ENCODE data around the gene CNTN5. TPM values are rescaled to one million over a fixed set of nuclear protein-coding genes. Genes with fewer than 3 reads are reported as not detected.

CNTN5 gene
- total and polyA plus RNA-seq, 2 donors: 0.07 to 0.14 TPM

GRCh38 chr11:99461913-99462312 lies 441.2 kb downstream of the CNTN5 start:
- Histone ChIP-seq H3K27me3 (ENCODE audit: control insufficient read depth in 2 of 2, insufficient read depth in 1 of 2, low read length in 1 of 2) (no peaks in the 10 kb centered on the region), H3K36me3 (ENCODE audit: control insufficient read depth in 2 of 2, insufficient read depth in 2 of 2, low read length in 1 of 2) (no peaks in the 10 kb centered on the region), H3K27ac (ENCODE audit: low read depth in 1 of 2, low read length in 1 of 2) (no peak overlapping the region), H3K4me1 (ENCODE audit: control insufficient read depth in 2 of 2, insufficient read depth in 2 of 2, low read length in 2 of 2) (no peaks in the 10 kb centered on the region), H3K4me3 (ENCODE audit: low read length in 2 of 2) (no peak overlapping the region), H3K9me3 (ENCODE audit: control insufficient read depth in 2 of 2, insufficient read depth in 1 of 2, low read length in 1 of 2) (no peaks in the 10 kb centered on the region)
- WGBS: 97% methylated on average over 1 of the region's 1 CpG
- no peak for DNase-seq (ENCODE audit: low read depth in 6 of 9, low spot score in 9 of 9)

DNA sequence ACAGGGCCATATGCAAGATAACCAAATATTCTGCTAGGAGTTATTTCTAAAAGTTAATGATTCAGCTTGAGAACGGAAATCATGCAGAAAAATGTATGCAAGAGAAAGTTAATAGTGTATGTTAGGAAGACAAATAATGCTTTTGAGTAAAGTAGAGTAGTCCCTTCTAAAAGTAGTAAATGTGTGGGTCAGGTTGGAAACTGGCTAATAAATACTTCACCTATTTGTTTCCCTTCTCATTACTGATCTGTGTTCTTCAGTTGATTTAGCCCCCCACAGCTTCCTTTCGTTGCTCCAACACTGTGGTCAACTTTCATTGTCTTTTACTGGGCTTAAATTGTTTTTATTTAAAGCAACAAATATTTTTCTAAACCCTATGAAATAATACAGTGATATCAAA lies 444.2 kb downstream of the CNTN5 start:
- Histone ChIP-seq H3K36me3 (ENCODE audit: control insufficient read depth in 2 of 2, insufficient read depth in 2 of 2, low read length in 1 of 2) (no peaks in the 10 kb centered on the region), H3K27ac (ENCODE audit: low read depth in 1 of 2, low read length in 1 of 2) (no peak overlapping the region), H3K4me3 (ENCODE audit: low read length in 2 of 2) (no peak overlapping the region), H3K27me3 (ENCODE audit: control insufficient read depth in 2 of 2, insufficient read depth in 1 of 2, low read length in 1 of 2) (no peaks in the 10 kb centered on the region), H3K9me3 (ENCODE audit: control insufficient read depth in 2 of 2, insufficient read depth in 1 of 2, low read length in 1 of 2) (no peaks in the 10 kb centered on the region), H3K4me1 (ENCODE audit: control insufficient read depth in 2 of 2, insufficient read depth in 2 of 2, low read length in 2 of 2) (no peaks in the 10 kb centered on the region)
- WGBS: 78% methylated on average over 2 of the region's 2 CpGs
- no peak for DNase-seq (ENCODE audit: low read depth in 6 of 9, low spot score in 9 of 9)

- no peak overlapping the region for H3K27ac ChIP-seq (ENCODE audit: low read depth in 1 of 2, low read length in 1 of 2)
- no peak for DNase-seq (ENCODE audit: low read depth in 6 of 9, low spot score in 9 of 9)
- 78% methylated on average over 1 of the region's 1 CpG for WGBS
These were observed 468.8 kb downstream of the CNTN5 start for GRCh38 chr11:99489581-99489980.

DNA sequence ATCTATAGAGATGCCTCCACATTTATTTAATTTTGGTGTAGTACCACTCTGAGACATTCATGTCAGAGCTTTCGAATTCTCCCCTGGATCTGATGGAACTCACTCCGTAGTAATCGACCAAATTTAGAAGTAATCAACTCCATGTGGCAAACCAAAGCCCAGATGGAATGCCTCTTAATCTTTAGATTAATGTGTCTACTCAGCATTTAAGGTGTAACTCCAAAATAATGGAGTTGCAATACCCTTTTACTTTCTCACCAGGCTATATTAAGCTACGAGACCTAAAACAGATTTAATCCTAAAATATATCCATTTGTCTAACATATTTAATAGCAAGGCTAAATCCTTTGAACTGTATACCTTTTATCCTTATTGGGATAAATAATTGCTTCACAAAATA lies 473.3 kb downstream of the CNTN5 start:
- WGBS: 96% methylated on average over 4 of the region's 4 CpGs
- Histone ChIP-seq H3K27me3 (ENCODE audit: control insufficient read depth in 2 of 2, insufficient read depth in 1 of 2, low read length in 1 of 2) (no peaks in the 10 kb centered on the region), H3K9me3 (ENCODE audit: control insufficient read depth in 2 of 2, insufficient read depth in 1 of 2, low read length in 1 of 2) (no peaks in the 10 kb centered on the region), H3K4me1 (ENCODE audit: control insufficient read depth in 2 of 2, insufficient read depth in 2 of 2, low read length in 2 of 2) (no peaks in the 10 kb centered on the region), H3K4me3 (ENCODE audit: low read length in 2 of 2) (no peak overlapping the region), H3K27ac (ENCODE audit: low read depth in 1 of 2, low read length in 1 of 2) (no peak overlapping the region), H3K36me3 (ENCODE audit: control insufficient read depth in 2 of 2, insufficient read depth in 2 of 2, low read length in 1 of 2) (no peaks in the 10 kb centered on the region)
- no peak for DNase-seq (ENCODE audit: low read depth in 6 of 9, low spot score in 9 of 9)

More at GRCh38 chr11:99489581-99489980, 468.8 kb downstream of the CNTN5 start:
- no peaks in the 10 kb centered on the region for H3K9me3 ChIP-seq (ENCODE audit: control insufficient read depth in 2 of 2, insufficient read depth in 1 of 2, low read length in 1 of 2)
- H3K4me3 ChIP-seq (ENCODE audit: low read length in 2 of 2): no peak overlapping the region
- no peaks in the 10 kb centered on the region for H3K4me1 ChIP-seq (ENCODE audit: control insufficient read depth in 2 of 2, insufficient read depth in 2 of 2, low read length in 2 of 2)
- H3K36me3 ChIP-seq (ENCODE audit: control insufficient read depth in 2 of 2, insufficient read depth in 2 of 2, low read length in 1 of 2): no peaks in the 10 kb centered on the region
- H3K27me3 ChIP-seq (ENCODE audit: control insufficient read depth in 2 of 2, insufficient read depth in 1 of 2, low read length in 1 of 2): no peaks in the 10 kb centered on the region

DNA sequence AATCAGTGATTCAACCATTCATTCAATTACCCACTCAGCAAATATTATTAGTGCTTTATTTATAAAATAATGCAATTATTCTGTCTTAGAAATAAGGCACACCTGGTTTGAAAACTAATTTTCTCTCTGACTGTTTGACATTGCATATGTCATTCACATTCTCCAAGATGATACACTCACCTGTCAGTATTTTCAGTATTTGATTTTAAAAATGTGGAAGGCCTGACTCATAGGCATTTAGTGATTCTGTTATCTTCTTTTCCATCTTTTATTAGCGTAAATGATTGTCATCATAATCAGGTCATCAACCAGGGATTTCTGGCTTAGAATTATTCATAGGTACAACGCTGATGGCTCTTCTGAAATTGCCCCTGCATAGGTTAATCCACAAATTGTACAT lies 480.9 kb downstream of the CNTN5 start:
- H3K27ac ChIP-seq (ENCODE audit: low read depth in 1 of 2, low read length in 1 of 2): no peak overlapping the region
- 80% methylated on average over 2 of the region's 2 CpGs for WGBS
- no peak for DNase-seq (ENCODE audit: low read depth in 6 of 9, low spot score in 9 of 9)

DNA sequence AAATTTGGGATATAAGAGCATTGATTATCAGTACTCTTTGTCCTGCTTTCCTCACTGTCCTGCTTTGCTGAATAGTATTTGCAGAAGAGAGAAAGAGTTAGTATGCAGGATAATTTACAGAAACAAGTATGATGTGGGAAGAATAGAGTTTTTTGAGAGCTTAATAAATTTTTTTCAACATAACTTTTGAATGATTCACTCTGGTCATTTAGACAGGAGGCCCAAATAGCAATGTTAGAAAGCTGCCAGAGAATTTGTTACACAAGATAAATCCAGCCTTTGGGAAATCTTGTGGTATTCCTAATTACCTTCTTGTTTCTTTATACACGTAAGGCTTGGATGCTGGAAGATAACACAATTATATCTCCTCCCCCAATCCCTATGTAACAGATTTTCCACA lies 484.6 kb downstream of the CNTN5 start:
- Histone ChIP-seq H3K4me3 (ENCODE audit: low read length in 2 of 2) (no peak overlapping the region), H3K27ac (ENCODE audit: low read depth in 1 of 2, low read length in 1 of 2) (no peak overlapping the region), H3K9me3 (ENCODE audit: control insufficient read depth in 2 of 2, insufficient read depth in 1 of 2, low read length in 1 of 2) (no peaks in the 10 kb centered on the region), H3K36me3 (ENCODE audit: control insufficient read depth in 2 of 2, insufficient read depth in 2 of 2, low read length in 1 of 2) (no peaks in the 10 kb centered on the region), H3K27me3 (ENCODE audit: control insufficient read depth in 2 of 2, insufficient read depth in 1 of 2, low read length in 1 of 2) (no peaks in the 10 kb centered on the region), H3K4me1 (ENCODE audit: control insufficient read depth in 2 of 2, insufficient read depth in 2 of 2, low read length in 2 of 2) (no peaks in the 10 kb centered on the region)
- 96% methylated on average over 1 of the region's 1 CpG for WGBS
- DNase-seq (ENCODE audit: low read depth in 6 of 9, low spot score in 9 of 9): no peak

More for the DNA sequence above, 480.9 kb downstream of the CNTN5 start:
- Histone ChIP-seq H3K36me3 (ENCODE audit: control insufficient read depth in 2 of 2, insufficient read depth in 2 of 2, low read length in 1 of 2) (no peaks in the 10 kb centered on the region), H3K4me3 (ENCODE audit: low read length in 2 of 2) (no peak overlapping the region), H3K4me1 (ENCODE audit: control insufficient read depth in 2 of 2, insufficient read depth in 2 of 2, low read length in 2 of 2) (no peaks in the 10 kb centered on the region), H3K27me3 (ENCODE audit: control insufficient read depth in 2 of 2, insufficient read depth in 1 of 2, low read length in 1 of 2) (no peaks in the 10 kb centered on the region), H3K9me3 (ENCODE audit: control insufficient read depth in 2 of 2, insufficient read depth in 1 of 2, low read length in 1 of 2) (no peaks in the 10 kb centered on the region)

- no peaks in the 10 kb centered on the region for H3K9me3 ChIP-seq (ENCODE audit: control insufficient read depth in 2 of 2, insufficient read depth in 1 of 2, low read length in 1 of 2)
- no peak for DNase-seq (ENCODE audit: low read depth in 6 of 9, low spot score in 9 of 9)
- no peaks in the 10 kb centered on the region for H3K36me3 ChIP-seq (ENCODE audit: control insufficient read depth in 2 of 2, insufficient read depth in 2 of 2, low read length in 1 of 2)
- no peak overlapping the region for H3K4me3 ChIP-seq (ENCODE audit: low read length in 2 of 2)
- WGBS: 84% methylated on average over 4 of the region's 4 CpGs
- H3K27me3 ChIP-seq (ENCODE audit: control insufficient read depth in 2 of 2, insufficient read depth in 1 of 2, low read length in 1 of 2): no peaks in the 10 kb centered on the region
- no peak overlapping the region for H3K27ac ChIP-seq (ENCODE audit: low read depth in 1 of 2, low read length in 1 of 2)
- no peaks in the 10 kb centered on the region for H3K4me1 ChIP-seq (ENCODE audit: control insufficient read depth in 2 of 2, insufficient read depth in 2 of 2, low read length in 2 of 2)
These were observed 485.1 kb downstream of the CNTN5 start for GRCh38 chr11:99505831-99506230.

- Histone ChIP-seq H3K4me1 (ENCODE audit: control insufficient read depth in 2 of 2, insufficient read depth in 2 of 2, low read length in 2 of 2) (no peaks in the 10 kb centered on the region), H3K36me3 (ENCODE audit: control insufficient read depth in 2 of 2, insufficient read depth in 2 of 2, low read length in 1 of 2) (no peaks in the 10 kb centered on the region), H3K4me3 (ENCODE audit: low read length in 2 of 2) (no peak overlapping the region), H3K27ac (ENCODE audit: low read depth in 1 of 2, low read length in 1 of 2) (no peak overlapping the region), H3K9me3 (ENCODE audit: control insufficient read depth in 2 of 2, insufficient read depth in 1 of 2, low read length in 1 of 2) (no peaks in the 10 kb centered on the region), H3K27me3 (ENCODE audit: control insufficient read depth in 2 of 2, insufficient read depth in 1 of 2, low read length in 1 of 2) (no peaks in the 10 kb centered on the region)
- WGBS: 96% methylated on average over 2 of the region's 2 CpGs
- no peak for DNase-seq (ENCODE audit: low read depth in 6 of 9, low spot score in 9 of 9)
These were observed 489.1 kb downstream of the CNTN5 start for GRCh38 chr11:99509863-99510262.

DNA sequence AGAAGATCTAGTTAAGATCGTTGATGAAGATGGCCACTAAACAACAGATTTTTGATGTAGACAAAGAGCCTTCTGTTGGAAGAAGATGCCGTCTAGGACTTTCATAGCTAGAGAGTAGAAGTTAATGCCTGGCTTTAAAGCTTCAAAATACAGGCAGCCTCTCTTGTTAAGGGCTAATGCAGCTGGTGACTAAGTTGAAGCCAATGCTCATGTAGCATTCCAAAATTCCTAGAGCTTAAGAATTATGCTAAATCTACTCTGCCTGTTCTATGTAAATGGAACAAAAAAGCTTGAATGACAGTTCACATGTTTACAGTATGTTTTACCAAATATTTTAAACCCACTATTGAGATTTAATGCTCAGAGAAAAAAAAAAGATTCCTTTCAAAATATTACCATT lies 492.6 kb downstream of the CNTN5 start:
- 92% methylated on average over 2 of the region's 2 CpGs for WGBS
- no peak overlapping the region for H3K4me3 ChIP-seq (ENCODE audit: low read length in 2 of 2)
- no peak overlapping the region for H3K27ac ChIP-seq (ENCODE audit: low read depth in 1 of 2, low read length in 1 of 2)
- no peaks in the 10 kb centered on the region for H3K36me3 ChIP-seq (ENCODE audit: control insufficient read depth in 2 of 2, insufficient read depth in 2 of 2, low read length in 1 of 2)
- H3K4me1 ChIP-seq (ENCODE audit: control insufficient read depth in 2 of 2, insufficient read depth in 2 of 2, low read length in 2 of 2): no peaks in the 10 kb centered on the region
- no peaks in the 10 kb centered on the region for H3K27me3 ChIP-seq (ENCODE audit: control insufficient read depth in 2 of 2, insufficient read depth in 1 of 2, low read length in 1 of 2)
- H3K9me3 ChIP-seq (ENCODE audit: control insufficient read depth in 2 of 2, insufficient read depth in 1 of 2, low read length in 1 of 2): no peaks in the 10 kb centered on the region
- DNase-seq (ENCODE audit: low read depth in 6 of 9, low spot score in 9 of 9): no peak

DNA sequence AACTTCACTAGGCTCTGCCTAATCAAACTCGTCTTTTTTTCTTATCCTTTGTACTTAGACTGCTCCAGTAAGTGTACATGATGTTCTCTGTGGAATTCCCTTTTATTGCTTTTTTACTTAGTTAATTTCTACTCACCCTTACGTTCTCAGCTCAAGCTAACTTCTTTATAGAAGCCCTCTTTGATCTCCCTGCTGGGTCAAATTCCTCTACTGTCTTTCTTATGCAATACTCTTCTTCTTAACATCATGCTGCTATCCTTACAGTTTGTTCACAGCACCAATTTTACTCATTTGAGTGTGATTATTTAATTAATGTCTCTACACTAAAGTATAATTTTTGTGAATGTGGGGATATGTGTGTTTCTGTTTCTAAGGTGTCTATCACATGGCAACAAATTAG lies 498.3 kb downstream of the CNTN5 start:
- 82% methylated on average over 2 of the region's 2 CpGs for WGBS
- Histone ChIP-seq H3K36me3 (ENCODE audit: control insufficient read depth in 2 of 2, insufficient read depth in 2 of 2, low read length in 1 of 2) (no peaks in the 10 kb centered on the region), H3K4me3 (ENCODE audit: low read length in 2 of 2) (no peak overlapping the region), H3K27ac (ENCODE audit: low read depth in 1 of 2, low read length in 1 of 2) (no peak overlapping the region), H3K9me3 (ENCODE audit: control insufficient read depth in 2 of 2, insufficient read depth in 1 of 2, low read length in 1 of 2) (no peaks in the 10 kb centered on the region), H3K27me3 (ENCODE audit: control insufficient read depth in 2 of 2, insufficient read depth in 1 of 2, low read length in 1 of 2) (no peaks in the 10 kb centered on the region), H3K4me1 (ENCODE audit: control insufficient read depth in 2 of 2, insufficient read depth in 2 of 2, low read length in 2 of 2) (no peaks in the 10 kb centered on the region)
- DNase-seq (ENCODE audit: low read depth in 6 of 9, low spot score in 9 of 9): no peak

All from thymus (tissue), 11 donors.